Activated T-cell treated with anti-CD3 and anti-CD28 coated beads, Interleukin-2, amount 50 U/mL, for 4 hours (primary cell): Measurements from ENCODE around the gene SUPT5H. TPM values are rescaled to one million over a fixed set of nuclear protein-coding genes. Genes with fewer than 3 reads are reported as not detected.

ENCODE experiments used
- ATAC-seq, 2 donors: fragments of 200-7000 bp; cut with Tn5 transposase; one replicate each; pipeline ENCODE4 v1.10.0; 2021
- DNase-seq: peaks from one replicate; pipeline ENCODE4 v3.0.0-alpha.2; 2020
- H3K27me3 Mint-ChIP-seq: one replicate; pipeline ENCODE4 v1.8.0; 2021; ENCODE audit warnings: low read depth, mixed read lengths
- H3K36me3 Mint-ChIP-seq: one replicate; pipeline ENCODE4 v1.8.0; 2022; ENCODE audit warnings: mixed read lengths; ENCODE audit not compliant: insufficient read depth
- H3K4me1 Mint-ChIP-seq: one replicate; pipeline ENCODE4 v1.8.0; 2021; ENCODE audit warnings: low read depth, mixed read lengths
- H3K4me3 Mint-ChIP-seq: one replicate; pipeline ENCODE4 v1.8.0; 2021; ENCODE audit warnings: mild to moderate bottlenecking, moderate library complexity, mixed read lengths
- H3K9me3 Mint-ChIP-seq: one replicate; pipeline ENCODE4 v1.8.0; 2021; ENCODE audit warnings: mixed read lengths
- total RNA-seq, 3 donors: library from RNA; stranded (reverse); gene quantifications; one replicate each; pipeline ENCODE4 v1.2.1, GENCODE V29; 2021

SUPT5H gene
- total RNA-seq, 3 donors from 2014 or later: 193 to 201 (median 197) TPM

- H3K27me3 Mint-ChIP-seq: no peaks in the 10 kb centered on the region
- ATAC-seq (no peak), DNase-seq (no peak)
- H3K9me3 Mint-ChIP-seq: no peaks in the 10 kb centered on the region
- no peak overlapping the region for H3K4me3 Mint-ChIP-seq
- H3K36me3 Mint-ChIP-seq: peaks cover 17% of the 10 kb centered on the region
- peaks cover 23% of the 10 kb centered on the region for H3K4me1 Mint-ChIP-seq
Observed at GRCh38 chr19:39428283-39429112, 16.9 kb upstream of the SUPT5H start.

GRCh38 chr19:39430675-39431593, 14.4 kb upstream of the SUPT5H start:
- peak overlapping the region; percentile 45 for H3K4me3 Mint-ChIP-seq
- no peaks in the 10 kb centered on the region for H3K27me3 Mint-ChIP-seq
- peak; percentile 66 to 71 for ATAC-seq
- peaks cover 30% of the 10 kb centered on the region for H3K36me3 Mint-ChIP-seq
- peaks cover 37% of the 10 kb centered on the region for H3K4me1 Mint-ChIP-seq
- DNase-seq: peak; percentile 42
- H3K9me3 Mint-ChIP-seq: no peaks in the 10 kb centered on the region

- Mint-ChIP-seq H3K27me3 (no peaks in the 10 kb centered on the region), H3K36me3 (peaks cover 30% of the 10 kb centered on the region), H3K4me3 (peak overlapping the region; percentile 55), H3K9me3 (no peaks in the 10 kb centered on the region), H3K4me1 (peaks cover 46% of the 10 kb centered on the region)
- DNase-seq (no peak), ATAC-seq (no peak)
Observed at GRCh38 chr19:39432677-39433025, 12.7 kb upstream of the SUPT5H start.

- DNase-seq: no peak
- Mint-ChIP-seq H3K4me1 (peaks cover 46% of the 10 kb centered on the region), H3K36me3 (peaks cover 30% of the 10 kb centered on the region), H3K27me3 (no peaks in the 10 kb centered on the region), H3K9me3 (no peaks in the 10 kb centered on the region), H3K4me3 (peak overlapping the region; percentile 100)
- no peak for ATAC-seq
Observed at GRCh38 chr19:39433480-39434079, 11.8 kb upstream of the SUPT5H start.

- no peaks in the 10 kb centered on the region for H3K27me3 Mint-ChIP-seq
- peaks cover 46% of the 10 kb centered on the region for H3K4me1 Mint-ChIP-seq
- H3K4me3 Mint-ChIP-seq: peak overlapping the region; percentile 100
- ATAC-seq (no peak), DNase-seq (no peak)
- H3K9me3 Mint-ChIP-seq: no peaks in the 10 kb centered on the region
- H3K36me3 Mint-ChIP-seq: peaks cover 30% of the 10 kb centered on the region
Observed at GRCh38 chr19:39434123-39435076, 11.0 kb upstream of the SUPT5H start.

- ATAC-seq (peak; percentile 91 to 94), DNase-seq (peak; percentile 99)
- Mint-ChIP-seq H3K4me3 (peak within 1 kb of the TSS; percentile 100), H3K36me3 (peaks cover 30% of the 10 kb centered on the region), H3K27me3 (no peaks in the 10 kb centered on the region), H3K9me3 (no peaks in the 10 kb centered on the region), H3K4me1 (peaks cover 41% of the 10 kb centered on the region)
Observed at GRCh38 chr19:39435499-39436349, 9.7 kb upstream of the SUPT5H start, which contains the start of gene RPS16. Gene RPS16, minus strand, starts transcription at chr19:39435949. Its CDS starts 54 bp downstream, at chr19:39435895.

GRCh38 chr19:39436350-39436716, 9.0 kb upstream of the SUPT5H start:
- ATAC-seq (no peak), DNase-seq (no peak)
- Mint-ChIP-seq H3K4me1 (peaks cover 35% of the 10 kb centered on the region), H3K27me3 (no peaks in the 10 kb centered on the region), H3K9me3 (no peaks in the 10 kb centered on the region), H3K4me3 (peak overlapping the region; percentile 100), H3K36me3 (peaks cover 28% of the 10 kb centered on the region)

GRCh38 chr19:39438270-39438934, 7.0 kb upstream of the SUPT5H start:
- Mint-ChIP-seq H3K27me3 (no peaks in the 10 kb centered on the region), H3K9me3 (no peaks in the 10 kb centered on the region), H3K4me1 (peaks cover 23% of the 10 kb centered on the region), H3K36me3 (peaks cover 21% of the 10 kb centered on the region), H3K4me3 (no peak overlapping the region)
- no peak for DNase-seq
- ATAC-seq: no peak

GRCh38 chr19:39444598-39445195, 685 bp upstream of the SUPT5H start:
- Mint-ChIP-seq H3K27me3 (no peaks in the 10 kb centered on the region), H3K9me3 (no peaks in the 10 kb centered on the region), H3K36me3 (peaks cover 22% of the 10 kb centered on the region), H3K4me3 (peak overlapping the region; percentile 98), H3K4me1 (peaks cover 43% of the 10 kb centered on the region)
- ATAC-seq (no peak), DNase-seq (no peak)

- peak overlapping the region; percentile 98 for H3K4me3 Mint-ChIP-seq
- no peaks in the 10 kb centered on the region for H3K9me3 Mint-ChIP-seq
- ATAC-seq (no peak), DNase-seq (no peak)
- H3K27me3 Mint-ChIP-seq: no peaks in the 10 kb centered on the region
- H3K36me3 Mint-ChIP-seq: peaks cover 26% of the 10 kb centered on the region
- H3K4me1 Mint-ChIP-seq: peaks cover 56% of the 10 kb centered on the region
Observed at GRCh38 chr19:39446365-39447084, 1.1 kb downstream of the SUPT5H start.

GRCh38 chr19:39448271-39448670, 2.9 kb downstream of the SUPT5H start:
- ATAC-seq: no peak
- H3K36me3 Mint-ChIP-seq: peaks cover 40% of the 10 kb centered on the region
- peaks cover 71% of the 10 kb centered on the region for H3K4me1 Mint-ChIP-seq
- no peaks in the 10 kb centered on the region for H3K9me3 Mint-ChIP-seq
- H3K27me3 Mint-ChIP-seq: no peaks in the 10 kb centered on the region
- no peak for DNase-seq
- H3K4me3 Mint-ChIP-seq: peak overlapping the region; percentile 98
